HG03175 (cell line): Measurements from ENCODE around the gene ADAMTS9.

Experiments used
- ATAC-seq: cut with Tn5 transposase; IDR thresholded peaks from one replicate; pipeline ENCODE4 v1.9.1; 2021; ENCODE audit warnings: mild to moderate bottlenecking, moderate library complexity; ENCODE audit not compliant: unreplicated experiment

ADAMTS9 gene

GRCh38 chr3:64578062-64578770, 109.6 kb downstream of the ADAMTS9 start:
- no peak for ATAC-seq

GRCh38 chr3:64576211-64576775, 111.5 kb downstream of the ADAMTS9 start:
- ATAC-seq = no peak

- ATAC-seq = peak; percentile 91
Measured at GRCh38 chr3:64575211-64575844, 112.5 kb downstream of the ADAMTS9 start.

- no peak for ATAC-seq
Measured at GRCh38 chr3:64574194-64574593, 113.6 kb downstream of the ADAMTS9 start.

- no peak for ATAC-seq
Measured at GRCh38 chr3:64571982-64572381, 115.8 kb downstream of the ADAMTS9 start.

- ATAC-seq = no peak
Measured at GRCh38 chr3:64568895-64569517, 118.8 kb downstream of the ADAMTS9 start.

- ATAC-seq = no peak
Measured at GRCh38 chr3:64566859-64567258, 120.9 kb downstream of the ADAMTS9 start.

- no peak for ATAC-seq
Measured at GRCh38 chr3:64563751-64564150, 124.0 kb downstream of the ADAMTS9 start.

GRCh38 chr3:64561868-64562267, 125.9 kb downstream of the ADAMTS9 start:
- no peak for ATAC-seq

- no peak for ATAC-seq
Measured at GRCh38 chr3:64561325-64561843, 126.4 kb downstream of the ADAMTS9 start.

- ATAC-seq = no peak
Measured at GRCh38 chr3:64560791-64561190, 127.0 kb downstream of the ADAMTS9 start.

GRCh38 chr3:64559588-64559987, 128.2 kb downstream of the ADAMTS9 start:
- no peak for ATAC-seq

- ATAC-seq = no peak
Measured at GRCh38 chr3:64556046-64556445, 131.8 kb downstream of the ADAMTS9 start.

GRCh38 chr3:64555351-64555750, 132.4 kb downstream of the ADAMTS9 start:
- no peak for ATAC-seq

GRCh38 chr3:64554096-64554920, 133.5 kb downstream of the ADAMTS9 start:
- no peak for ATAC-seq

- no peak for ATAC-seq
Measured at GRCh38 chr3:64552966-64553365, 134.8 kb downstream of the ADAMTS9 start.

GRCh38 chr3:64552160-64552559, 135.6 kb downstream of the ADAMTS9 start:
- ATAC-seq = no peak

- ATAC-seq = no peak
Measured at GRCh38 chr3:64551697-64552096, 136.1 kb downstream of the ADAMTS9 start.

GRCh38 chr3:64550745-64551144, 137.1 kb downstream of the ADAMTS9 start:
- no peak for ATAC-seq

GRCh38 chr3:64549869-64550268, 137.9 kb downstream of the ADAMTS9 start:
- no peak for ATAC-seq
